ENCODE measurements around the gene RAB31.

DNA sequence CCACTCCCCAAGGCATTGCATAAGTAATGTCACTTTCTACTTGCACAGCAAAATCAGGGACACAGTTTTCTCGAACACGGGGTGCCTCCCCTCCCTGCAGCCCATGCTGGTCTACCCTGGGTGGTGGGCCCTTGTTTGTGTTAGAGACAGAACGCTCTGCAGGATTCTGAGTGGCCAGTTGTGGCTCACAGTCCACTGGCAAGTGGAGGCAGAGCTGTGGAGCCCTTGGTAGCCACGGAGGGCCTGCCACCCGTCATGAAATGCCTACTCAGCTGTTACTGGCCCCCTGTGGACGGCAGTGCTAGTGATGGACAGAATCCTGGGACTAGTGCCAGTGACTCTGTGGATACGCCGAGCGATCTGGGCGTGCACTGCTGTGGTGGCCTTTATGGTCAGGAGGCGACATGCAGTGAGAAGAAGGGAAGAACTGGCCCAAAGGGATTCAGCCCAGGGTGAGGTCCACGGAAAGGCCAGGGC is 123.7 kb downstream of the RAB31 start:
- no peak for TF ChIP-seq POLR2AphosphoS5 (IDR thresholded peaks at IDR 0.05; ENCODE audit: borderline replicate concordance, low read depth, low read length)
- no peak for TF ChIP-seq EZH2 (IDR thresholded peaks at IDR 0.05)
